GM21381 (cell line): ENCODE measurements around the gene CNTNAP2.

Experiments used
- ATAC-seq: cut with Tn5 transposase; IDR thresholded peaks from one replicate; pipeline ENCODE4 v1.9.1; 2021; ENCODE audit warnings: mild to moderate bottlenecking, moderate library complexity; ENCODE audit not compliant: unreplicated experiment

The CNTNAP2 gene

DNA sequence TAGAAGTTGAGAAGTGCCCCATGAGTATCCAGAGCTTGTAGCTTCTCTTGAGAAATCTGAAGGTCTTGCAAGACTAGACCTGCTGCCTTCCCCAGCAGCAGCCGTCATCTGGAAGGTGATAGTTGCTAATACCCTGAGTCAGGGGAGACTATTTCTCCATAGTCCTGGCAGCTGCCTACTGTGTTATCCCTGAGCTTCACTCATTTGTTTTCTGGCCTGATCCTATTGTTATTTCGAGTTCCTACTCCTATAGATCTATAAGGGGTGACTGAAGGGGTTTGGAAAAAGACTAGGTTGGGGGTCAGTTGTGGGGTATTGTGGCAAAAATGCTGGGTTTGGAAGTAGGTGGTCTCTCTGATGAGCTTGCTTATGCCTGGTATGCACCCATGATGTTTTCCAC is 297.8 kb downstream of the CNTNAP2 start:
- no peak for ATAC-seq

DNA sequence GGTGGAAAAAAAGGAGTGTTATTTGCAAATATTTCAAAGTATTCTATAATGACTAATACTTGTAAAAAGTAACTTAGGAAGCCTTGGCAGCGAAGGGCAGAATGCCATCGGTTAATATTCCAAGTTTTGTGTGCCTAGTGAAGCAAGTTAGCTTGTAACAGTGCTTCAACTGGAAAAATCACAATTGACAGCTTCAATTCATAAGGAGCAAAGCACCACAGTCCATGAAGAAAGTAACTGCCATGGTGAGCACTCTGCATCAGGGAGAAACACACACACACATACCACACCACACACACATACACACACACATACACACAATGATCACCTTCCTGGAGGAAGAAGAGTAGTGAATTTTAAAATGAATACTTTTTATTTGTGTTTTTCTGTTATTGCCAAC is 298.3 kb downstream of the CNTNAP2 start:
- ATAC-seq, result no peak

DNA sequence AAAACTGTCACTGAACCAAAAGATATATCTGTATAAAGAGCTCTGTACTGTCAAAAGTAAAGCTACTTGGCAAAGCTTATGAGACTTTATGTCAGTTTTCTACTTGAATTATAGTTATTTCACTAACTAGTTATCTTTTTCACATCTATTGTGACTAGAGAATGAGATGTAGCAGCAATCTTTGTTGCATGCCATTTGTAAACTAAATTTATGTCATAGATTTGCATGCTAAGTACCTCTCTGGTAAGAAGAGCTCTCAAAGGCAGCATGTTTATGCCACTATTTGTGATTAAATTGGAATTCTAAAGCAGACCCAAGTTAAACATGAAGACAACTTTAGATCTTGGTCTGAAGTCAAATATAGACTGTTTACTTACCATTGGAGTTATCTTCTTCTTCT is 300.6 kb downstream of the CNTNAP2 start:
- ATAC-seq, result no peak

DNA sequence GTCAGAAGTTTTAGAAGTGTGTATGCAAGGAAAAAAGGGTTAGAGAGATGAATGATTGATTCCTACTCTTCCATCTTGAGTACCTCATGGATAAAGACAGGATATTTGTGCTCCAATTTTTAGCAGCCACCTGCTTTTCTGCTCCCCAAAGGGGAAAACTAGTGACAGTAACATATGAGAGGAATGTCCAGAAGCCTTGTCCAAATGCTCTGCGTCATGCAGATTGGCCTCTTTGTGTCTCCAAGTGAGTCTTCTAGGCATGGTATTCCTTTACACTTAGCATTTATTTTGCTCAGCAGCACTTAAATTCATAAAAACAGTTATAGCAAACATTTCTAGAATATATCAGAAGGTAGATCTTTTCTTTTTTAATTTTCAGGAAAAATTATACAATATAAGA is 306.8 kb downstream of the CNTNAP2 start:
- ATAC-seq, result no peak

DNA sequence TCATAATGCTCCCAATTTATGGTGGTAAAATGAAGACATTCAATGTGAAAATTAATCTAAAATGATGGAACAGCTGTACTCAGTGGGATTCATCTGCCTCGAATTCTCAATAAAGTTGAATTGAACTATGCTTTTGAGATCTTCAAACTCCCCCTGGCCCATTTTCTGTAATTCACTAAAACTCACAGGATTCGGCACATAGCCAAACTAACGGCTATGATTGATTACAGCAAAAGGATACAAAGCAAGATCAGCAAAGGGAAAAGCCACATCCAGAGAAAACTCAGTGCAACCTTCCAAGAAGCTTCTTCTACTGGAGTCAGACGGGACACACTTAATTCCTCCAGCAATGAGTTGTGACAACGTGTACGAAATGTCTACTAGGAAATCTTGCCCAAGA is 307.5 kb downstream of the CNTNAP2 start:
- ATAC-seq, result no peak

DNA sequence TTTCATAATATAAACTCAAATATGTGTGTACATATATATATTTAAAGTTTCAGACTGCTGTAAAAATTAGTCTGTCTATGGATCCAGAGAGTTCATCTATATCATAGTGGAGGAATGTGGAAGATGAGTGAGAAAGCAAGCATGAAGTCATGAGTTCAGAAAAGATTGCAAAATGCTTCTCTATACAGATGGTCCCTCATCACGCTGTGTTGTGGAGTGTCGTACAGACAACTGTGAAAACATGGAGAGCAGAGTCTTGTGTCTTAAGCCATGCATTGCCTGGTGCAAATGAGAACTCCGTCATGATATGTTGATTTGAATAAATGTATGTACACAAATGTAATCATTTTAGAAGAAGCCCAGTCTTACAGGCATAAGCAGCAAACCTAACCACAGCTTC is 316.9 kb downstream of the CNTNAP2 start:
- no peak for ATAC-seq

DNA sequence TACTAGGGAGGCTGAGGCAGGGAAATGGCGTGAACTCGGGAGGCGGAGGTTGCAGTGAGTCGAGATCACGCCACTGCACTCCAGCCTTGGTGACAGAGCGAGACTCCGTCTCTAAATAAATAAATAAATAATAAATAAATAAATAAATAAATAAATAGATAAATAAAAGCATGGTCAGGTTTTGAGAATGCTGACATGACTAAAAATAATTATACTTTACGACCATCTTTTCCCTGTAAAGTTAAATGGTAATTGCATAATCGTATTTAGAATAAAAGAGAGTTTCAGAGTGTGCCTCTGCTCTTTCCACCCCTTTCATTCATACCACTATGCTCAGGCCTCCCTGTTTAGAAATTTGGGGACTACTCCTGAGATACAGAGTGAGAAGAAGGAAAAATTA is 326.5 kb downstream of the CNTNAP2 start:
- no peak for ATAC-seq

DNA sequence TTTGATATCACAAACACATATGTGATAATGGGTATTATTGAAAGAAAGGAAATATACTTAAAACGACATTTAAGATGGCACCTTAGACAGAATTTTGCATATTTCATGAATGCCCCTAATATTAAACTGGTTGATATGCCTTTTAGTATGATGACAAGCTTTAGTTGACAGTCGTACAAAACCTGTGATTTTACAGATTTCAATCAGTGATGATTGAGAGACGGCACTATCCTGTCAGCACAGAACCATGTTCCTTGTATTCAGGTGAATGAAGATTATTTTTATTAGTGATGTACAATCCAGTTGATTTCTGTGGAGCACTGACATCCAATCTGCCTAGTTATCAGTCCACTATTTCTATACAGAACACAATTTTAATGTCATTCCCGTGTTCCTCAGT is 333.0 kb downstream of the CNTNAP2 start:
- no peak for ATAC-seq

DNA sequence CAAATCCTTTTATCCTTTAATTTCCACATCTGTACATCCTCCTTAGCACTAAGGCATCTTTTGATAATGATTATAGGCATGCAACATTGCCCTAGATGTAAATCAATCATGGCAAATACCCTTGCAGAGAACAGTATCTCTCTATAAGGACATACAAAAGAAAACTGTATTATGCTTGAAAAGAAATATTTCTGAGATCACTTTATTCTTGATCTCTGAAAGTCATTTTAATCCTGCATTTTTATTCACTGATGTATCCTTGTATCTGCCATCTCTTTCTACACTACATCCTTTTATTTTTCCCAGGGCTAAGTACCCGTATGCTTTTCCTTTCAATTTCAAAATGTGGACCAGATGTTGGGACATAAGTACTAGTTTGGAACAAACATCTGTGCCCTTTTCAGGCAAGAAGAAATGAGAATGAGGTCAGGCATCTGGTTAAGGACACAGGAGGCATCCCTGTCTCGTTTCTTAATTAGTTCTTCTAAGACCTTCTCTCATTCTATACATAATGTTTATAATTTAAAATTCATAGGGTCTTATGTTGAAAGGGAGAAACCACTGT is 338.6 kb downstream of the CNTNAP2 start:
- no peak for ATAC-seq

DNA sequence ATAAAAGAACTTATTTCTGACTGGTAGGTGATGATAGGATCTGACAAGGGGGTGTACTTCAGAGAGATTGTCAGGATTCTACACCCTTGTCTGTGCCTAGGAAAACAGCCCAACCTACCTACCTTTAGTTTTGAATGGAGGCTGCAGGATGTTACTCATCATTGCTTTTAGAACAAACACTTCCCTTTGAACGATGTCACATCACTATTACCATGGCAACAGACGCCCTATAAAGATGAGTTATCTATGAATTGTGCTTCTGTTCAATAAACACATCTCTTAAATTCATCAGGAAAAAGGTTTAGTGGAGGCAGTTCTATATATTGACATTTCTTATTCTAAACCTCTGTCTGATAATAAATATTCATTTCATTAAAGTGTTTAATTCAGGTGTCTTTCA is 362.4 kb downstream of the CNTNAP2 start:
- ATAC-seq, result no peak

DNA sequence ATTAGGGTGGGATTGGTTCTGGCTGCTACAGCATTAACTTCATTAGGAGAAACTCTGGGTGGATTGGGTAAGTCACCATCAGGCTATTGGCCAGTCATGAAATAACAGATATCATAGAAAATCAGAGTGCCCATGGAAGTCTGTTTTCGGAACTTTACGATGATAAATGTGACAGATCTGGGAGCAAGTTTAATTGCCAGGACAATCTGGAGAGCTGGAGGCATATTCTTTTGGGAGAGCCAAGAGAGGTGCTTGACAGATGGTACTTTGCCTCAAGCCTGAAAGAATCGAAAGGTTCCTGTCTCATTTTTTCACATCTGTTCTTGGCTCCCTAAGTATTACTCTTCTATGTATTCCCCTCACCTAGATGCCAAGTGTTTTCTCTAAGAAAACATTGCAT is 369.9 kb downstream of the CNTNAP2 start:
- no peak for ATAC-seq

DNA sequence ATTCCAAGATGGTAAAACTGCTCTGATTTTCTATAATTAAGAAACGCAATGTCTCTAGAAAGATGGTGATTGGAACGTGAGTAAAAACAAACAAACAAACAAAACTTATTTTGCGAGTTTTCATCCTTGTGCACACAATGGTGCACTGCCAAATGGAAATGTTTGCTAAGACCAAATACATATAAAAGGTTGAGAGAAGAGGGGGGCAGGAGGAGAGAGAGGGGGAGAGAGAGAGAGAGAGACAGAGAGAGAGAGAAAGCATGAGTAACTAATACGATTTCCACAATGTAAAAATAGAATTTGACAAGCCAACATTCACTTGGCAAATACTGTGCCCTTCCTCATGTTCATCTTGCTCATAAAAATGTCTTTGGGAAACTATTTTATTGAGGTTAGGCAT is 375.4 kb downstream of the CNTNAP2 start:
- ATAC-seq, result no peak

DNA sequence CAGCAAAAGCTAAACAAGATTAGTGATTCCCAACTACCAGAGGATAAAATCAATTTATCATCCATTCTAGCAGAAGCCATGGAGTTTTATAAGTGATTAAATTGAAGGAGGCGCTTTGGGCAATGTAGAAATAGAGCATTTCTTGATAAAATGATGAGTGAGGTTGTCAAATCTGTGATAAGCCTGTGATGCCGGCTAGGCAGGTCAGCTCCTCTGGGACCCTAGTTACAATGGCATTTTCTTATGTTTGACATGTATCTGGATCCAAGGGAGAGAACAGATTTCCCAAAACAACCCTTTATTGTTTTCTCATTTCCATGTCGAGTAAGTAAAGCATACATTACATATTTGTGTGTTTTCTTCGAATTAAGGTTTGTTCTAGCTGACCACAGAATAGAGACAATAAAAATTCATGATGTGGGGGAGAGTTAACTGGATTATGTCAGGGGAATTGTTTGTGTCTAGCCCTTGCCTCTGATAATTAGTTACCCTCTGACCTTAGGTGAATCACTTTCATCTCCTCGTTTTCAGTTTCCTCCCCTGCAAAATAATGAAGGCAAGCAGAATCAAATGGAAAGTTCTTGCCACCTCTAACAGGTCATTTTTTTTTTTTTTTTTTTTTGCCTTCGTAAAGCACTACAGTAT is 378.5 kb downstream of the CNTNAP2 start:
- no peak for ATAC-seq

DNA sequence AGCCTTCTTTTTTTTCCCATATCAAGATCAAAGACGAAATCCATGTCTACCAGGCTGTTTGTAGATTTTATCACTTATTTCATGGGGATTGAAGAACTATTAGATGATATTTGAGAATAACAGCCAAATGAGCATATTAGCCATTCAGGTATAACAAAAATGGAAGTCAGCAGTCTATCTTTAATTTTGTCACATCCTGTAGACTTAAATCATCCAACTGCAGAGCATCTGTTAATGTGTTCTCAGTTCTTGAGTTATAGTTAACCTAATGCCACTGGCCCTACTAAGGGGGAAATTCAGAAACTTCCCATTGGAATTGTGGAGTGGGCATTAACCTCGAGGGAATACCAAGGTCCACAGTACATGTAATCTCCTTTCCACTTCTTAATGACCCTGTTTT is 380.1 kb downstream of the CNTNAP2 start:
- no peak for ATAC-seq

DNA sequence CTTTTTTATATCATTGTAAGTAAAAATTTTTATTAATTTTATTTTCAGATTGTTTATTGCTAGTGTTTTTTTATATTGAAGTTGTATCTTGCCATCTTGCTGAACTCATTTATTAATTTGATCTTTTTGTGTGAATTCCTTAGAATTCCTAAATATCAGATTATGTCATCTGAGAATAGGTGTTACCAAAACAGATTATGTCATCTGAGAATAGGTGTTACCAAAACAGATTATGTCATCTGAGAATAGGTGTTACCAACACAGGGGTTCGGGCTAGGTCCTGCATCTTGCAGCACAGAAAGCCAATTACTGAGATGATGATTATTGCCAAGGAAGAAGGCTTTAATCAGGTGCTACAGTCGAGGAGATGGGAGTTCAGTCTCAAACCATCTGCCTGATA is 383.4 kb downstream of the CNTNAP2 start:
- no peak for ATAC-seq

DNA sequence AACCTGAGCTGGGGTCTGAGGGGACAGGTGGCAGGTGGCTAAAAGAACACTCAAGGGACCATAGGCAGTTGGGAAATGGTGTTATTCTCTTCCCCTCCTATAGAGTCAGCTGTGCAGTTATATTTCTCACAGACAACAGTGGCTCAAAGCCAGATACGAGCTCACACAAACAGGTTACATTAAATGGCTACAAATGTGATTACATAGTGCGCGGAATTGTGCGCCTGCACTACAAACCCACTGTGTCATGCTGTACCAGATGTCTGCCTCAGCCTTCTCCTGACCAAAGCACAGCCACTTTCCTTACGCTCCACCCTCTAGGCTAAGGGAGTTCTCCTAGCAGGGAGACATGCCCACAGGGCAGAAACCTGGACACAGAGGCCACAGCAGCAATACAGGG is 387.2 kb downstream of the CNTNAP2 start:
- ATAC-seq, result no peak

DNA sequence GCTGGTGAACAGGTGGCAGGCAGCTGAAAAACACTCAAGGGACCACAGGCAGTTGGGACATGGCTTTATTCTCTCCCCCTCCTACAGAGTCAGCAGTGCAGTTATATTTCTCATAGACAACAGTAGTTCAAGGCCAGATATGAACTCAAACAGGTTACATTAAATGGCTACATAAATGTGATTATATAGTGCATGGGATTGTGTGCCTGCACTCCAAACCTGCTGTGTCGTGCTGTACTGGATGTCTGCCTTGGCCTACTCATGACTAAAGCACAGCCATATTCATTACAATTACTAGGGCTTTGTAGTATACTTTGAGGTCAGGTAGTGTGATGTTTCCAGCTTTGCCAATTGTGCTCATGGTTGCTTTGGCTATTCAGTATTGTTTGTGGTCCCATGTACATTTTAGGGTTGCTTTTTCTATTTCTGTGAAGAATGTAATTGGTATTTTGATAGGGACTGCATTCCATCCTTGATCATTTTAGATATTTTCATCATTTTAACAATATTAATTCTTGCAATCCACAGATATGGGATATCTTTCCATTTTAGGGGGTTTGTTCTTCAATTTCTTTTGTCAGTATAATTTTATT is 393.6 kb downstream of the CNTNAP2 start:
- no peak for ATAC-seq

DNA sequence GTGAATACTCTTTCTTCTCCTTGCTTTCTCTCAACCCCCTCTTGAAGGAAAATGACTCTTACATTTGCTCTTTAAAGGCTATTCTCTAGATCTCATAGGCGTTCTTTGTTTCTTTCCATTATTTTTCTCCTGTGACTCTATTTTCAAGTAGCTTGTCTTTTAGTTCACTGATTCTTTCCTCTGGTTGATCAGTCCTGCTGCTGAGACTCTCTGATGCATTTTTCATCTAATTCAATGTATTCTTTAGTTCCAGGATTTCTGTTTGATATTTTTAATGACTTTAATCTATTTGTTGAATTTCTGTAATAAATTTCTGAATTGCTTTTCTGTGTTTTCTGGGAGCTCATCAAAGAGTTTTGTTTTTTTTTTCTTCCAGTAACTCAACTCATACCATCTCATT is 397.7 kb downstream of the CNTNAP2 start:
- ATAC-seq, result no peak

DNA sequence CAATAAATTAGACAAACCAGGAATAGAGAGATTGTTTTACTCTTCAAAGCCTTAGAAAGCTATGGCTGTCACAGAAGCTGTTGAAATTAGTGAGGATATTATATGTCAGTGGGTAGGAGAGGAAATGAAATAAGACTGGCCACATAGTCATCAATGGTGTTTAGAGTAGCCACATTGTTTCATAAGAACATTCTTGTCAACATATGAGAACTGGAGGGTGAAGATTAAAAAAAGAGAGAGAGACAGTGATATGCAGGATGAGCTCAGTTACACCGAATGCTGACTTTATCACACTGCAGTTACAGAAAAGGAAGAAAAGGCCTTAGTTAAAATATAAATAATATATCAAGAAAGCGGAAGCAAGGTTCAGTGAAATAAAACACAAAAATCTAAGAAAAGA is 412.0 kb downstream of the CNTNAP2 start:
- ATAC-seq, result no peak

DNA sequence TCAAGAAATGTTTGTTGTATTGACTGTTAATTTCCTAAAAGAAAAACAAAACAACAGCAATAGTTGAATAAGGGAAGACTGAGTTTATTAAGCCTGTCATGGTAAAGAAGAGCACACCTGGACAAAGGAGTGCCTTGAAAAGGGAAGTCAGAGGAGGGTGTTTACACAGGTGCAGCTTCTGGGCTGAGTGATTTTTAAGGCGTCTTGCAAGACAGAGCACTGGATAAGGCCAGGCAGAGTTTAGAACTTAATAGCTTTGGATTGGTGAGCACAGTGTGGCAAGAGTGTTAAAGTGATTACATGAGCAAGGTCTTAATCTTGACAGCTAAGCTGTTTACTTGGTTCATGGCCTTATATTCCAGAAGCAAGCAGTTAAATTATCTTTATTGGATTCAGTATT is 423.2 kb downstream of the CNTNAP2 start:
- no peak for ATAC-seq

DNA sequence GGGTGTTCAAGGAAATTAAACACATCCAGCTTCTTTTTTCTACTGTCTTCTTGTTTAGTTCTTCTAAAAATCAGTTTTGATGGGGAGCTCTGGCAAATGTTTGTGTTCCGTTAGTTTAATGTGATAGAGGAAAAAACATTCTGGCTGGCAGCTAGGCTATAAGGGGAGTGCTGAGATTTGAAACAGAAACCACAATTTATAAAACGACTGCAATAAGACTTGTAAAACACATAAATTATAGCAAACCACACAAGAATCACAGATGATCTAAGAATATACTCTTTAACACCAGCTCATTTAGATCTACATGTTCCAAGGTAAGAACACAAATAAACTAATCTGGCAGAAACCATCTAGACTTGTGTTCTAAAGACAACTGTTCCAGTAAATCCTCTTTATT is 425.5 kb downstream of the CNTNAP2 start:
- no peak for ATAC-seq

DNA sequence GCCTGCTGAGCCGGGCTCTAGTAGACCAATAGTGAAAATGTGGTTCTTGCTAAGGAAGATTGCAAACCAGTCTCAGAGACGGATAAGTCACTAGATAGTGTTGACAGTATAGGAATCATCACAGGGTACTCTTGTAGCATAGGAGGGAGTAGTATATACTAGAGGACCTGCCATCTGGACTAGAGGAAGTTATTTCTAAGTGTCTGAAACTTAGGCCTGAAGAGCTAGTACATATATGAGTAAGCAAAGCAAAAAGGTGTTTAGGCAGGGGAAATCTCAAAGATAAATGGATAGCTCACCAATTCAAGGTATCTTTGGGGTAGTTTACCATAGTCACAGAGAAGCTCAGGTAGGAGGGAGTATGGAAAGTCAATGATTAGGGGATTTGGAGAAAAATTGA is 428.1 kb downstream of the CNTNAP2 start:
- no peak for ATAC-seq

DNA sequence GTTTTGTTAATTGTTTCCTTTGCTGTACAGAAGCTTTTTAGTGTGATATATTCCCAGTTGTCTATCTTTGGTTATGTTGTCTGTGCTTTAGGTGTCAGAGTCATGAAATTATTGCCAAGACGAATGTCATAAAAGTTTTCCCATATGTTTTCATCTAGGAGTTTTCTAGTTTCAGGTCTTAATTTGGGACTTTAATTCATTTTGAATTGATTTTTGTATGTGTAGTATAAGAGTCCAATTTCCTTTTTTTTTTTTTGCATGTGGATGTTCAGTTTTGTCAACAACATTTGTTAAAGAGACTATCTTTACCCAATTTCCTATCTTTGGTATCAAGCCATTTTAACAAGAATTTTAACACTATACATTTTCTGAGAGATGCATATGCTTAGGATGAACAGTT is 432.2 kb downstream of the CNTNAP2 start:
- ATAC-seq, result no peak
